ENCODE measurements around the gene SFI1.

GRCh38 chr22:31446767-31447166 lies 49.6 kb upstream of the SFI1 start:
- TF ChIP-seq CTCF (conservative IDR thresholded peaks at IDR 0.05 in 1 of 2, IDR thresholded peaks at IDR 0.05 in 1 of 2; ENCODE audit: extremely low read depth in 1 of 2, insufficient read depth in 1 of 2, low read depth in 1 of 2, low read length in 2 of 2), result no peak
- no peak for TF ChIP-seq EZH2 (IDR thresholded peaks at IDR 0.05; ENCODE audit: borderline replicate concordance, low read length)

All from mammary epithelial cell (primary cell).